Measurements from ENCODE around the gene KCNJ12.
A peak's percentile ranks its signal among the peaks of the same experiment; 100 is the strongest.
"Not testable (repeated sequence)": the region's sequence is repeated elsewhere in the genome, so short reads cannot be mapped to it uniquely, and the experiment has no call there.

The KCNJ12 gene

DNA sequence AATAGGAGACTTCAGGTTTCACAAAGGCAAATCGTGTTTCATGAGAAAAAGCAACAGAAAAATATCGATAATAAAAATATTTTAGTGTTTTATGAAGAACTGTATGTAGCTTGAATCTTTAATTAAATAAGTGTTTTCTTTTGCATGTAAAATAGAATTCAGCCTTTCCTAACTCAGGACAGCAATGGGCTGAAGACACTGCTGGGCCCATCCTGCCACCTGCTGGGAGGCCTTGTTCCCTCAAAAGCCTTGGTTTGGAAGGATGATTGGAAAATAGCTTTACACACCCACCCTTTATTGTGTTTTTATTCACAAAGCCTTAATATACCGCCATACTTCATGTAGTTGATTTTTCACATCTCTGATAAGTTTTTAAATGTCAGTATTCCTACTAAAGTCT, 73.7 kb downstream of the KCNJ12 start:
- not testable (repeated sequence) for DNase-seq (ENCODE audit: low read depth, low spot score)

DNA sequence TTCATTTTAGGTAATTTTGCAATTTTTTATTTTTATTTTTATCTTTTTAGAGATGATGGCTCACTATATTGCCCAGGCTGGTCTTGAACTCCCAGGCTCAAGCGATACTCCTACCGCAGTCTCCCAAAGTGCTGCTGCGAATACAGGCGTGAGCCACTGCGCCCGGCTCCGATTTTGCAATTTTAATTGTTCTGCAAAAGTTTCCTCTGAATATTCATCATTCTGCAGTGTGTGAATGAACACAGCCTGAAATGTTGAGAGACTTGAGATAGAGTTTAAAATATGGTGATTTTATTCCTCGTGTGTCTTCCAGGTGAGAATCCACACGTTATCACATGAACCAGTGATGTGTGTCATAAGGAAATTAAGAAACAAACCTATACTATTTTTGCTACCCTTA, 75.8 kb downstream of the KCNJ12 start:
- DNase-seq (ENCODE audit: low read depth, low spot score), result no peak

DNA sequence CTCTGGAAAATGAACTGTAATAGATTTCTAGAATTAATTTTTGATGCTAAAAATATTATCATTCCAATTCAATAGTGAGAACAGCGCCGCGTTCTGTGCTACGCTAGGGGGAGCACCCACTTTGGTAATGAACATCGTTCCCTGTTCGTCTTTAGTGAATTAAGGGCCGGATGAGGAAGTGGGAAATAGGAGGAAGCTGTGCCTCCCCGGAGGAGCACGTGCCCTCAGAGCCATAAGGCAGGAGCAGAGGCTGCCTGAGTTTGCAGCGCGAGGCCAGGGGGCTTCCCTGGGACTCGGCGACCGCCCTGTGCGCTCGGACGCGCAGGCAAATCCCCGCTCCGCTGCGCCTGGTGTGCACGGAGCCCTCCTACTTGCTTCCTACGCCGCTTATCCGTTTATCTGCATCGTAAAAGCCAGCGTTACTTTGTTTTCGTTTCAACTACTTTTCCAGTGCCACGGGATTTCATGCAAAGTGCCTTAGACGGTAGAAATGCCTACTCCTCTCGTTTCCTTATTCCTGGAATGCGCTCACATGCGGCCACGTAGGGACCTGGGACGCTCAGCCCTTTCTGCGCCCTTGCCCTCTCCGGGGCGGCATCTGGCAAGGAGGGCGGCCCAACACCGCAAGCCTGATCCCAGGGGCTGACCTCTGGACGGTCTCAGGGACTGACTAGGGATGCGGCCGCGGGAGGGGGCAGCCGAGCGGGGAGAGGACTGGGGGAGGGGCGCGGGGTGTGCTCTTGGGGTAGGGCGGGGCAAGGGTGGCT, 76.4 kb downstream of the KCNJ12 start:
- no peak for DNase-seq (ENCODE audit: low read depth, low spot score)

DNA sequence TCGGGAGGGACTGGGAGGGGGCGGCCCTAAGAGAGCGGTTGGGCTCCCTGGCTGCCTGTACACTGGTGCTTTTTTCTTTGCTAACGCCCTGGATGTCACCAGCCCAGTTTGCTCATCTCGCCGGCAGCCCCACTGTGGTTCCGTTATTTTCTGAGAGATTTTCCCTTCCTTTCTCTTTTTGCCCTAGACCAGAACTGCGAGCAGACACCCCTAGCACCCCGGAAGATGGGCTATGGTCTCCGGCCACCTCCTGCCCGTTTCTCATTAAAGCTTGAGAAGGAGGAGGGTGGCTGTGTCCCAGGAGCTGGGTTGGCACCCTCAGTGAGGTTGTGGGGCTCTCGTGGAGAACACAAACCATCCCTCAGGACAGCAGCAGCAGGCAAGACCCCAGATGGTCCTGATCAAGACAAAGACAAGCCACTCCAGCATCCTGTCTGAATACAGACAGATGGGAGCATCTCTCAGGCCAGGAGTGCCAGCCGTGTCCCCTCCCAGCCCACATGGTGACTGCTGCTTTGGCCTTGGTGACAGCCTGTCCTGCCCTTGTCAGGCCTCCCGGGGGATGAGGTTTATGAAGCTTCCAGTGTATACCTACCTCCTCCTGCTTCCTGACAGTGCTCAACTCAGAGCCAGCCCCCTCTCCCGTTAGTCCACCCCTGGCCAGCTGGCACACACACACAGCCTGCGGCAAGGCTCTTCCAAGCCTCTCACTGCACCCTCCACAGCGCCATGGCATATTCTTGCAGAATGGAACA, 77.2 kb downstream of the KCNJ12 start:
- no peak for DNase-seq (ENCODE audit: low read depth, low spot score)

DNA sequence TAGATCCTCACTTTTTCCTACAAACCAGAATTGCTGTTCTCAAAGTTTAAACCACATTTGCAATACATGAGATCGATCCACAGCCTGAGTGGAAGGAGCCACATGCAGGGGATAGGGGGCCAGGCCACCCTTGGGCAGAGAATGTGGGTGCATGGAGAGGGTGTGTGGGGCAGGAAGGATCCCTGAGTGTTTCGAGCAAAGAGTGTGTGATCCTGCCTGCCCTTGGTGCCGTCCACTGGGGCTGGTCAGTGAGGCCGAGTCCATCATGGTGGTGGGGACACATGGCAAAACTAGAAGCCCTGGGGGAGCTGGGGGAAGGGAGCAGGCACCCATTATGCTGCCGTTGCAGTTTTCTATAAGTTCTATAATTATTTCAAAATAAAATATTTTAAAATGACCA, 77.8 kb downstream of the KCNJ12 start:
- not testable (repeated sequence) for DNase-seq (ENCODE audit: low read depth, low spot score)

DNA sequence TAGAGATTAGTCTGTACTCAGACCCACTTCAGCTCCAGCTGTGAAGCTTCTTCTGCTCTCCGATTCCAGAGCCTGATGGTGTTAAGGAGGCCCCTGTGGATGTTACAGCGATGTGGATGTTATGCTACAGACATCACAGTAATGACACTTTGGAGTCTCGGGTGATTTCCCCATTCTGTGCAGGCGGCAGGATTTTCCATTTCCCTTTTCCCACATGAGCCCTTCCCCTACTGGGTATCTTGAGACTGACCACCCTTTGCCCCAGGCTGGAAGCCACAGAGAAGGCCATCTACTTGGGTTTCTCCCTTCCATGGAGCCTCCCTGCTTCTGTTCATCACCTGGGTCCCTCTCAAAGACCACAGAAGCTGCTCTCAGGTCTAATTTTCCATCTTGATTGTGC, 78.3 kb downstream of the KCNJ12 start:
- no peak for DNase-seq (ENCODE audit: low read depth, low spot score)

DNA sequence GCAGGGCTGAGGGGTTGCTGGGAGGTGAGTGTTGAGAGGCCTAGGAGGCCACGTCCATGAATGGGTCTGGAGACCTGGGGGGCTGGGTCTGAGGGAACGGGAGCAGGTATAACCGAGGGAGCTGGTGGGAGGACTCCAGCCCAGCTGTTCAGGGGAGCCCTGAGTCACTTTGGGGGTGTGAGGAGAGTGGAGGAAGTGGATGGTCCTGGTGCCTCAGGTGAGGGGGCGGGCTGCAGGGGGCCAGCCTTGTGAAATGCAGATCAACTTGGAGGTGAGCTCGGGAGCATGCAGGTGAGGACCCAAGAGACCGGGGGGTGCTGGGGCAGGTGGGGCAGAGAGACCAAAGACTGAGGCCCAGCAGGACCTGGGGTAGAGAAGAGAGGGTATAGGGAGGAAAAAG, 79.6 kb downstream of the KCNJ12 start:
- DNase-seq (ENCODE audit: low read depth, low spot score), result no peak

DNA sequence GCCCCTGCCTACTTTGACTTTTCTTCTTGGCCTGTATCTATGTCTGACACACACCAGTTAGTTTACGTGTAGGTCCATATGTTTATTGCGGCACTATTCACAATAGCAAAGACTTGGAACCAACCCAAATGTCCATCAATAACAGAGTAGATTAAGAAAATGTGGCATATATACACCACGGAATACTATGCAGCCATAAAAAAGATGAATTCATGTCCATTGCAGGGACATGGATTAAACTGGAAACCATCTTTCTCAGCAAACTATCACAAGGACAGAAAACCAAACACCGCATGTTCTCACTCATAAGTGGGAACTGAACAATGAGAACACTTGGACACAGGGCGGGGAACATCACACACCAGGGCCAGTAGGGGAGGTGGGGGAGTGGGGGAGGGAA, 80.3 kb downstream of the KCNJ12 start:
- not testable (repeated sequence) for DNase-seq (ENCODE audit: low read depth, low spot score)

DNA sequence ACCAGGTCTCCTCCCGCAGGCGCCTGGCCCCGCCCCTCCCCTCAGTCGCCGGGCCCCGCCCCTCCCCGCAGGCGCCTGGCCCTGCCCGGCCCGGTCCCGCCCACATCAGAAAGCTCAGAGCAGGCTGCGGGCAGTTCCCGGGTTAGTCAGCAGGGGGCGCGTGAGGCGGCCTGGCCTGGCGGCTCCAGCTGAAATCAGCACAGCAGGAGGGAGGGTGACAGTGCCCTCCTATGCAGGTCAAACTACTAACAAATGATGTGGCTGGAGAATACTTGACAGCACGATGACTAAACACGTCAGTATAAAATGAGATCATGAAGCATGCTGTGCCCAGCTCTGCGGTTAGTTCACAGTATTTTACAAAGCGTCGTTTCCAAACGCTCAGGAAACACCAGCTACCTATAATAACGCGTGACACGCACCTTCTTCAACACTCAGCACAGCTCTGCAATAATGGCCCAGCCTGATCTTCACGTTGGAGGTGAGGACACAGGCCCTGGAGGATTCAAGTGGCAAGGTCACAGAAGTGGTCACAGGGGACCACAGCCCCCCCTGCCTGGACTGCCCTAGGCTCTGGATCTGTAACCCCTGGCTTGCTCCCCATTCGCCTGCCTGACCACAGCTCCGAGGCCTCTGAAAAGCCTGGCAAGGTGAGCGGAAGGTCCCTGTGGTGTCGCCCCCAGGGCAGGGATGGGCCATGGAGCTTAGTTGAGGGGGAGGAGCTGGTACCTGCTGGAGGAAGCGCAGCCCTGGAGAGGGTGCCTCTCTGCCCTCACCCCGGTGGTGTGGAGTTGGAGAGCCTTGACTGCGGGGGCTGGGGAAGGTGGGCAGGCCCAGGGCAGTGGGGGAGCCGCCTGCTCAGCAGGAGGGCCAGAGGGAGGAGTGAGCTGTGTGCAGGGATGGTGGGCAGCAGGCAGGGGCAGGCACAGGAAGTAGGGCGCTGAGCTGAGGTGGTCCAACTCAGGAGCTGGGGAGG, 81.2 kb downstream of the KCNJ12 start:
- DNase-seq (ENCODE audit: low read depth, low spot score), result peak; percentile 73

DNA sequence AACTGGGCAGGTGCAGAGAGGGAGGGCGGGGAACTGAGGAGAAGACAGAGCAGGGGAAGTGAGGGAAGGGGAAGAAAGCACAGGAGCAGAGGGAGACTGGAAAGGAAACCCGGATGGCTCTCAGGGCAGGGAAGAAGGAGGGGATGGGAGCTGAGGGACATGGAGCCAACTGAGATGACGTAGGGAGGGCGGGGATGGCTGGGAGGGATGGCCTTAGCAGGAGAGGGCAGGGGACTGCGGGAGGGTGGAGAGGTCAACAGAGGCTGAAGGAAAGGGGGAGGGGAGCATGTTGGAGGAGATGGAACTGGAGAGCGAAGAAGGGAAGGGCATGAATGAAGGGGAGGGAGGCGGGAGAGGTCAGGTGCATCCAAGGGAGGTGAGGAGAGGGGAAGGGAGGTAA, 81.9 kb downstream of the KCNJ12 start:
- DNase-seq (ENCODE audit: low read depth, low spot score), result no peak

DNA sequence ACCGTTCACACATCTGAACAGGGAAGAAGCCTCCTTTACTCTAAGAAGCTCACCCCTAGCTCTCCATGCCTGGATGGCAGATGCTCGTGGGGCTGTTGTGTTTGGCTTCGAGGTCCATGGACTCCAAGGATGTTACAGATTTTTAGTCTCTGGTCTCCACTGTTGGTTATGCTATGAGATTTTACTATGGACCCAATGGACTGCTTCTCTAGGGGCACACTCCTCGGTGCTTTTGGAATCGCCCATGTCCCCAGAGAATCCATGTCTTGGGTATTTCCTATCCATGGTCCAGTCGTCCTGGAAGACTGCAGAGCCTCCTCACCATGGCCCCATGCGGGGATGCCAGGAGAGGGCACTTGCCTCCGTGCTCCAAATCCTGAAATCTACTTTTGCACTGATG, 83.4 kb downstream of the KCNJ12 start:
- DNase-seq (ENCODE audit: low read depth, low spot score), result no peak

DNA sequence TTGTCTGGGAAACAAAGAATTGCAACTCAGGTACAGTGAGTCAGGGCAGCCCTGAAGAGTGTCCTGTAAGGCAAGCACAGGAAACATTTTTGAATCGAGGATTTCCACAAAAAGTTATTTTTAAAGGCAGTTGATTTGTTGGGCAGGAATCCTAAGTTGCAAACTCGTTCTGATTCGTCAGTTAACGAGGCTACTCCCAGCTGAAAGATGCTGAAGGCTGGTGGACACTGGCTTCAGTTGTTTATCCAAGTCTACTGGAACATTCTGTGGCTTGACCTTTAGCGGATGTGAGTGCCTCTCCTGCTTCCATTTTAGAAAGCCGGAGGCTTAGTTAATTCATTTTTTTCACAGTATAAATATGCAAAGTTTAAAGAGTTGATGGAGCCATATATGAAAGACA, 84.2 kb downstream of the KCNJ12 start:
- DNase-seq (ENCODE audit: low read depth, low spot score), result peak; percentile 82

DNA sequence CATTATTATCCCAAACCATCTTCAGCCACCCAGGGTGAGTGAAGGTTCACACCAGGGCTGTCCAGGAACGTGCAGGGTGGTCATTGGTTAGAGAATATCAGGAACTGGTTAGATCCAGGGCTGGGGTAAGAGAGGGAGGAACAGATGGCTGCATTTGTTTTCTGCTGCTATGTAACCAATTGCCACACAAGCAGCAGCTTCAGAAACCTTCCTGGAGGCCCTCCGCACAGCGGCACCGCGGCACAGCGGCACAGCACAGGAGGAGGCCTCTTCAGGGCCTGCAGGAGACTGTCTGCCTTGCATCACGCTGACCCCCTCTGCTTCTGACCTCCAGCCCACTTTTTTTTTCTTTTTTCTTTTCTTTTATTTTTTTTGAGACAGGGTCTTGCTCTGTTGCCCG, 86.1 kb downstream of the KCNJ12 start:
- DNase-seq (ENCODE audit: low read depth, low spot score), result no peak

DNA sequence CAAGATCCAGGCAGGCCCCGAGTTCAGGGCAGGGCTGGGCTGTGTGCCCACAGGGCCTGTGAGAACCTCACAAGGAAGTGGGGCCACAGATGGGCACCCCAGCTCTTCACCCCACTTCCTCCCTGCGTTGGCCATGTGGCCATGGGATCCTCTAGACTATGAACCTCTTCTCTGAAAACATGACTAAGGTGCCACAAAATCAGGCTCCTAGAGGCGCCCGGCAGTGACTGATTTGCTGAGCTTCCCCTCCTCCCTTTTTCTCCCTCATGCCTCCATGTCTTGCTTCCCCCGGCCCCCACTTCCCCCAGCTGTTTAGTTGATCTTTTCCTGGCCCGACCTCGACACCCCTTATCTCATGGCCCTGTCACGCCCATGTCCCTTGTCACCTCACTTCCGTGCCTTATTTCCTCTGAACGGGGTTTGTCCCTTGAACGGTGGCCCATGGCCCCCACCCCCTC, 87.1 kb downstream of the KCNJ12 start:
- DNase-seq (ENCODE audit: low read depth, low spot score), result no peak

DNA sequence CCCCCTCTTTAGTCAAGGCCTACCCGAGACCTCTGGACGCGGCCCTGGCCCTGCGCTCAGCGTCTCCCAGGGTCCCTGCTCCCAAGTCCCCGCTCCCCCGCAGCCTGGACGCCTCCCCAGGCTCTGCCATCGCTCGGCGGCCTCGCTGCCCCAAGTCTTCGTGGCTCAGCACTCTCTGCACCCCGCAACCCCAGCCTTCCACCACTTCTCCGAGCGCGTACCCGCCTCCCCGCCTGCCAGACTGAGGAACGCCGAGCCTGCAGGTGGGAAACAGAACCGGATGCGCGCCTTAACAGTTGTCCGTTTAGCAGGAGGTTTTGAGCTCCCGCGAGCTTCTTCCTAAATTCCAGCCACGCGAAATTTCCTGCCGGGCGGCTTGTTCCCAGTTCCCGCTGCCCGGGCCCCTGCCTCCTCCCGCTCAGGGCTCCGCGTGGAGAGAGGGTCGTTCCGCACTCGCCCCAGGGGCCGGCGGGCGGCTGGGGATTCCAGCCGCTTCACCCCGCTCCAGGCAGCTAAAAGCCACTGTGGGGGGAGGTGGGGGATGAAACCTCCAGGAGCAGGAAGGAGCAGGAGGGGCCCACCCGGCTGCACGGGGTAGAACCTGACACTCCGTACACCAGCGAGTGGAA, 87.7 kb downstream of the KCNJ12 start:
- DNase-seq (ENCODE audit: low read depth, low spot score), result no peak

DNA sequence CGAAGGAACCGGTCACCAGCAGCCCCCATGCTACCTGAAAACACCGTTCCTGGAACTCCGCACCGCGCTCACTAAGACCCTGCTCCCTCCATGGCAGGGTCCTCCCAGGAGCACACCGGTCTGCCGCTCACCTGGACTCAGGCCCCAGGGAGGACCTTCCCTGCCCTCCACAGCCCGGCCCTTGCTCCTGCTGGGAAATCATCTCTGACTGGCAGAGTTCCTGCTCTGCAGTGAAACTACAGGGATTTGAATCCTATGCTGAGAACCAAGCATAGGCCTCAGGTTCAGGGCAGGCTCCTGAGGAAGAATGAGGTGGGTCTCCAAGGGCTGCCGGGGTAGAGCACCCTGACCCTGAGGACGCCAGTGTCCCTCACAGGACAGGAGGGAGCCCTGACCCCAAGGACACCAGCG, 88.5 kb downstream of the KCNJ12 start:
- no peak for DNase-seq (ENCODE audit: low read depth, low spot score)

DNA sequence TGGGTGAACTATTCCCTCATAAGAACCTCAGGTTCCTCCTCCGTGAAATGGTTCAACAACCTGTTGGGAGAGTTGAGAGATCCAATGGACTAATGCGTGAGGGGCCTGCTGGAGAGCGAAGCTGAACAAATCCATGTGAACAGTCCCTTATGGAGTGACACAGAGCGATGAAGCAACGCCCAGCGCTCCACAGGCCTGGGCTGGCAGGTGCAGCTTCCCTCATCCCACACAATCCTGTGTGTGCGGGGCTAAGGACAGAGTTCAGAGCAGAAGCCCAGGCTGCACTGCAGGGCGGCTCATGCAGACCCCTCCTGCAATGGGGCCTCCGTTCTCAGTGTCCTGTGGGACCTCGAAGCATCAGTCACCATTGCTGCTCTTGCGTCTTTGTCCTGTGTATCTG, 90.4 kb downstream of the KCNJ12 start:
- DNase-seq (ENCODE audit: low read depth, low spot score), result no peak

DNA sequence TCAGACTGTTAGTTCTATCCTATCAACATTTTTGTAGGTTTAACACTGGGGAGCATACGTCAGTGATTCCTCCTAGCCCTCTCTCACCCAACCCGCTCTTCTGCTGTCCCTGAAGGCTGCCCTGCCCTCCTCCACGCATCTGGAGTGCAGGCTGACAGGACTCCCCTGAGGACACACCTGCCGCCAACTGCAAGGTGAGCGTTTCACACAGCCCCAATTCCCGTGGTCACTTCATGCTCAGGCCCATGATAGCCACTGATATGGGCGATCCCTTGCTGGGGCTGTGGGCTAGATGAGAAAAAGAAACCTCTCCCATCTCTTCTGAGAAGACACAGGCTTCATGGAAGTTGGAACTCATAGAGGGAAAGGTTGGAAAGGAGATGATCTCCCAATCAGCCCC, 91.0 kb downstream of the KCNJ12 start:
- no peak for DNase-seq (ENCODE audit: low read depth, low spot score)

DNA sequence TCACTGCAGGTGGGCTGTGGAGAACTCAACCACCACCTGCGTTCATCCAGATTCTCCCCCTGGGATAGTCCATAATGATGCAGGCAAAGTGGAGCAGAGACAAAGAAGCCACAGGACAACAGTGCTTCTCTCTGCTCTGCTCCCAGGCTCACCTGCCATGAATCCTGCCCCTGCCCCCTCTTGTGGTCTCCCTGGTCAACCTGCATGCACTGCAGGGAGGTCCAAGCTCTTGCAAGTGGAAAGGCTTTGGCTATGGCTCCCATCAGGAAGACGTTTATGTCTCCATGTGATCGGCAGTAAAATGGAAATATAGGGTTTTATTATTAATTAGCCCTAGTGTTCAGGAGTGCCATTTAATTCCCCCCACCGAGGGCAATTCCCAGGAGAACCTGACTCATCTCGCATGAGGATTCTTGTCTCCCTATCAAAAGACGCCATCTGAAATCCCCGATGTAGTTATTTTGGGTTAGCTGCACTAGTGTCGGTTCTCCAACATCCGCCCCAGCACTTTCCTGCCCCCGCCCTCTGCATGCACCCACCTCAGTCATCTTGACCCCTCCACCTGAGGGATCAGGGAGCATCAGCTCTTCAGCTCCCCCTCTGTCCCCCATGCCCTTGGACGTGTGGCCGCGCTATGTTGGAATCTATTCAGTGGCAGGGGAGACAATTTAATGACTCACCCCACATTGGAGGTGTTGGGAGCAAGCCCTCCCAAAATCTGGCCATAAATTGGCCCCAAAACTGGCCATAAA, 91.8 kb downstream of the KCNJ12 start:
- no peak for DNase-seq (ENCODE audit: low read depth, low spot score)

Measured in smooth muscle cell of the brain vasculature (primary cell).